ENCODE measurements around the gene SLC46A1.

- TF ChIP-seq ASH2L (IDR thresholded peaks at IDR 0.05; ENCODE audit: borderline replicate concordance, low read depth) (no peak), ZBTB40 (IDR thresholded peaks at IDR 0.05; ENCODE audit: borderline replicate concordance) (no peak), CEBPZ (IDR thresholded peaks at IDR 0.05; ENCODE audit: low read depth, low read length) (no peak), EZH2 (IDR thresholded peaks at IDR 0.05; ENCODE audit: borderline replicate concordance, control insufficient read depth, low read depth, low read length) (no peak), POLR2A (IDR thresholded peaks at IDR 0.05; ENCODE audit: low read depth, low read length) (peak; percentile 69), PKNOX1 (IDR thresholded peaks at IDR 0.05) (no peak), CTCF (IDR thresholded peaks at IDR 0.05 in 2 of 3, conservative IDR thresholded peaks at IDR 0.05 in 1 of 3; ENCODE audit: control insufficient read depth in 2 of 3, extremely low read depth in 1 of 3, insufficient read depth in 1 of 3, low read depth in 3 of 3, low read length in 3 of 3) (no peak), ATF7 (IDR thresholded peaks at IDR 0.05; ENCODE audit: low read depth) (no peak), SKIL (IDR thresholded peaks at IDR 0.05; ENCODE audit: low read depth, poor library complexity, severe bottlenecking) (no peak), ATF2 (IDR thresholded peaks at IDR 0.05; ENCODE audit: low read length) (no peak), JUND (IDR thresholded peaks at IDR 0.05; ENCODE audit: low read depth, low read length) (no peak)
Measured at GRCh38 chr17:28405632-28406472, at the start of gene SLC46A1.
